NCI-H345 treated with DMSO at 0.1 percent for 48 hours (cell line): ENCODE measurements around the gene RERE.
"Not testable (repeated sequence)": the region's sequence is repeated elsewhere in the genome, so short reads cannot be mapped to it uniquely, and the experiment has no call there.

Experiments
- DNase-seq: peaks from one replicate; lab custom pipeline; 2025; ENCODE audit not compliant: unreplicated experiment; lab: John Stamatoyannopoulos, UW

Gene RERE

DNA sequence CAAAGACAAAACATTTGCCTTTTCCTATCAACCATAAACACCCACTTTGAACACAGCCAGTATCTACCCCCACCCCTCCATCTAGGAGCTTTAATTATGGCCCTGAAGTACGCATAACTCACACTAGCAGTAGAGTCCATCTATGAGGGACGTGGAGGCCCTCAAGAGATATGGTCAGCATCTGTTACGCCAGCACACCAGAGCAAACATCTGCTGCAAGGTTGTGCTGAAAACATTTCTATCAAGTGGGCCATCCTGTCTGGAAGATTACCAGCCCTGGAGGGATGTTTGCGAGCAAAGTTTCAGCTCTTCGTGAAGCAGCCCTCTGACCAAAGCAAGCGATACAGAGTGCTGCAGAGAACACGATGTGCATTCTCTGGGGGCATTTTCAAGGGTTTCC, 424.9 kb downstream of the RERE start:
- DNase-seq: no peak

DNA sequence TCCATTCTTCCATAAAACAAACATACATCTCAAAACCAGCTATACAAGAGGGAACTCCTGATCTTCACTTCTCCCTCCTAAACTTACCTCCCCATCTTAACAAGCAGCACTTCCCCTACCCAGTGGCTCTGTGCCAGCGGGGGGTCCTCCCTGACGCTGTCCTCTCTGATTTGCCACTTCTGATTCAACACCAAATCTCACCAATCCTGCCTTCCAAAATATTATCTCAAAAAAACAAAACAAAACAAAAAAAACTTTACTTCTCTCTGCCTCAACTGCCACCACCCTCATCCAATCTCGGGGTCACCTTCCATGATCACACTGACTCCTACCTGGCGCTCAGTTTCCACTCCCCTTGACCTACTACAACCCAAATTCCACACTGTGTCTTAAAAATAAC, 426.7 kb downstream of the RERE start:
- no peak for DNase-seq

DNA sequence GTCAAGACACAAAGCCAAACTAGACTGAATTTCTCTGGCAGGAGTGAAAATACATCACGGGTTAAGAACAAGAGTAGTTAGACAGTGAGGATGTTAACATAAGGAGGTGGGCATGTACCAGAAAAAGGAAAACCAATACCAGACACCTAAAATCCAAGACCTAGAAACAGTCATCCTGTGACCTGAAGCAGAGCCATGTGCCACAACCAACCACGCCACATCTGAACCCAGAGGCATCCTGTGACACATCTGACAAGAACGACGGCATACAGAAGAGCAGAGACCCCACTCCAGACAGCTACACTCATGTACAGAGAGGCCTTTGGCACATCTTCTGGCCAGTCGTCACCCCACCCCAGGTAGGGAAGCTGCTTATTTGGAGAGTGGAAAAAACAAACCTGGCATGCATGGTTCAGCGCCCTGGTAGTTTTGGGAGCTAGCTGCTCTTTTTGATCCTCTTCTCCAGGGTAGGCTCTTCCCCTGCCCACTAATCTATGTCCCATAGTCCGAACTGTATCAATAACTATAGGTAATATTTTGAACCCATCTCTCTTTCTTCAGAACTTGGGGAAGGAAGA, 427.4 kb downstream of the RERE start:
- DNase-seq: no peak

DNA sequence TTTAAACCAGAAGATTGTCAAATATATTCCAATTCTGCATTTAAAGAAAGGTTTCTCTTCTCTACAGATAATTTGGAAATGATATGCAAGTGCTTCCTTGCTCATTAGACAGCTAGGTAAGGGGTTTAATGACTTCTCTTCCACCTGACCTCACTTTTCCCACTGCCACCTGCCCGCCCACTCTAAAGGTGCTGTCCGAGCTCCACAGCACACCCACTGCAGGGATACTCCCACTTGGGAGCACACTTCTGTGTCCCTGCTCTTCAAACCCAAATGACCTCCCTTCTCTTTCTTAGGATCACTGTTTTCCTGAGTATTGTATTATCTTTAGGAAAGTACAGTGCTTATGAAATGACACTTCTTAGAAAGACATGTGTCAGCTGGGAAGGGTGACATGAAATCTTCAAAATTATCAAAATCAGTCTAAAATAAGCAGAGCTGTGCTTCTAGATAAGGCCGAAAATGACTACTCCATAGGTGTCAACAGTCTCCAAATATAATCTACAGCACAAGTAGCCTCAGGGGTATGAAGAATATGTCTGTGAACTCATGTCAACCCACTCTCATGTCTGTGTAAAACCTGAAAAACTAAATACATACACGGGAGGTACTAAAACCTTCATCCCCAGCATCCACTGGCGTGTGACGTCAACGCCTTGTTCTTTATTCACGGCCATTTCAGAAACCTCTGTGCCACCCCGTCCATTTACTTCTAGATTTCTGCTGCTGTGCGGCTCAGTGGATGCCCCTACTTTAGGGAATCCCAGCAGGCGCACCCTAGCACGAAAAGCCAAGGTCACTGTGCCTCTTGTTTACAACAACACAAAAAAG, 428.5 kb downstream of the RERE start:
- DNase-seq: no peak

DNA sequence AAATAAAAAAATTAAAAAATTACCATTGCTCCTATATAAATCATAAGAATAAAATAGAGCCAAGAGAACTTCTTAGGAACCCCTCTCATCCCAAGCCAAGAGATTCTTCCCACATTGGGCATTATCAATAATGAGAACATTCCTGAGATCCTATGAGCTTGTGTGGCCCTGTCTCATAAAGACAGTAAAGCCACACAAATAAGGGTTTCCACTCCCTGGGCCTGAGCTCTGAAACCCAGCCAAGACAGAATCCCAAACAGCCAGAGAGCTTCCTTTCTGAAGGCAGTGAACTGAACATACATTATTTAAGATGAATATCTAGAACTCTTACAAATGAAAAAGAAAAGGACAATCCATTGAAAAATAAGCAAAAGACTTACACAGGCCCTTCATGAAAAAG, 431.2 kb downstream of the RERE start:
- DNase-seq: no peak

DNA sequence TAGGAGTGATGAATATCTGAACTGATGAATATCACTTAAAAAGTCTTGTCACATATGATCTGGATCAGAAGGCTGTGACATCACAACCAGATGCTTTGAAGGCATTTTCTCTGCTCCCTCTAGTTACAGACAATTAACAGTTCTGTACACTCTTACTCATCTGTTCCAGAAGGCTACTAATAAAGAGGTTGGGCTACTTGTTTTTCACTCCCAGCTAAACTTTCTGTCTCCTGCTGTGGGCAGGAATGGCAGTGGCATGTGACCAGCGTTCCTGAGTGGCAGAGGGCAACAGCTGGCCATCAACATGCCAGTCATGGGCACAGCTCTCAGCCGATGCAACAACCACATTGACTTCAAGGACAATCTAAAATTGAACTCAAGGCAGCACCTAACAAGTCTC, 432.9 kb downstream of the RERE start:
- DNase-seq: no peak

DNA sequence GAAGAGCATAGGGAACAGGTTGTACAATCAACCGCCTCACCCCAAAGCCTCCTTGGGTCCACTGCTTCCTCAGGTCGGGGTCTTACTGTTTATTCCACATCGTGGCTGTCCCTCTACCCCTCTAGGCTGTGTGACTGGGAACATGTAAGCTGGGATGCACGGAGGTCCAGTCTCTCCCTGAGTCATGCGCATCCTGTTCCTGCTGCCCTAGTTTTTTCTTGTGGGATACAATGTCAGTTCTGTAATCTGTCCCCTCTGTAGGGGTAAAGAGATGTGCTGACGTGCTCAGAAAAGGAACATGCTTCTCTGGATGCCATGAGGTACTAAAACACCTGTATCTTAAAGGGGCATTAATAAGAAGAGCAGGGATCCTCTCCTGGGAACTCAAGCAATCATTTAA, 433.4 kb downstream of the RERE start:
- no peak for DNase-seq

DNA sequence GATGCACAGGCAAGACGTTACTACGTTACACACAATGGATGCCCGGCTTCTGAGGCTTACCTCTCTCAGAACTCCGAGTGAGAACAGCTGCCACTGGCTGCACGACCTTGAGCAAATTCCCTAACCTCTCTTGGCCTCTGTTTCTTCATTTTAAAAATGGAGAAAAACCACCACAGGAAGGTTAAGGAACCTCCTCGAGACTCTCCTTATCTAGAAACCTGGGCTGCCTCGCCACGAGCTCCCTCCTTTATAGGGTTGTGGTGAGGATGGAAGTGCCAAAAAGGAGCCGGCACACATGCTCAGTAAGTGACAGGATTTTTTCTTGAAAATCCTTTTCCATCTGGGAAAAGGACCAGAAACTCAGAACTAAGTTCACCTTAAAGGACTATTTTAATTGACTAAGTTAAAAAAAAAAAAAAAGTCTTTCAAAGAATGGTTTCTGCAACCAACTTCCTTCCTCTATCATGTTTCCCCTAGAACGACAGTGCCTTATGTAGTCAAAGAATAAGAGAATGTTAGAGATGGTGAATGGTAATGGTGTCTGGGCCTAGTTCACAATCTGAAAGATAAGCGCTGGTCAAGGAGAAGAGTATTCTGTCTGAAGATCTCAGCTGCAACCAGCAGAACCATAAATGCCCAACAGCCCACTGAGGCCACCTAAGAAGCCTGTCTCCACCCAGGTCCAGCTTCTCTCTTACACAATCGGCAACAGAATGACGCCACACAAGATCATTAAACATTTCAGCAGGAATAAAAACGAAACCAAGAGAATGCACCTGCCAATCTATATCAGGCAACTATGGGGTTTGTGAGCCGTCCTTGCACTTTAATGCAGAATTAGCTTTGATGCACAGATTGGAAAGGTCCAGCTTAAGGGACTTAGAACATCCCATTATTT, 434.6 kb downstream of the RERE start:
- DNase-seq: no peak

DNA sequence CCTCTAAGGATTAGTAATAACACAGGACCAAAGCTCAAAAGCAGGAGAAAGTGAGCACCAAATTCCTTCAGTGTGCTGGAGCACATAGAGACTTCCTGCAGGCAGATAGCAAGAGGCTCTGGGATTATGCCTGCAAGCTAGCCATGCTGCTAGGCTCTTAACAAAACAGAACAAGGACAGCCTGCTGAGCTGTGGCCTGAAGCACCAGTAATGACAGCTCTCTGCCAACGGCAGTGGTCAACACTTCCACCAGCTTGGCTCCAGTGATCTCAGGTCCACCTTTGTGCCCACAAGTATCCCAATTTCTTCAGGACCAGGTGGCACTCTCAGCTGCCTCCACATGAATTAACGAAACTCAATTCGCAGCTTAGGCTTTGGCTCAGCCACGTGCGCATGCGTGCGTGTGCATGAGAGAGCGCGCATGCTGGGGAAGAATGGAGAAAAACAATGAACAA, 435.4 kb downstream of the RERE start:
- DNase-seq: no peak

DNA sequence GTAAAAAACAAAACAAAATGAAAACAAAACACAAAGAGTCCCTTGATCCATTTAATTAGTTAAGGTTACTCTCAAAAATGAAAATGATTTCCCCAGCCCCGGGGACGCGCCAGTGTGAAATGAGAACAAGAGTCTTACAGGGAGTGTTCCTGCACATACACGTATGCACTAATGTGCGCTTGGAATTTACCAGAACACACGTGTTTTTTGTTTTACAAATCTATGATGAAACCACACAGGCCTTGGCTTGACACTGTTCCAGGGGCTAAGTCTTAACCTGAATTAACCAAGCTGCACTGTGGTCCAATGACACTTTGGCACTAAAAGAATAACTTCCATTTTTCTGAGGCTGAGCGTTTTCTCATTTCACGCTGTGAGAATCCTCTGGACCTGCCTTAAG, 435.8 kb downstream of the RERE start:
- DNase-seq: no peak

DNA sequence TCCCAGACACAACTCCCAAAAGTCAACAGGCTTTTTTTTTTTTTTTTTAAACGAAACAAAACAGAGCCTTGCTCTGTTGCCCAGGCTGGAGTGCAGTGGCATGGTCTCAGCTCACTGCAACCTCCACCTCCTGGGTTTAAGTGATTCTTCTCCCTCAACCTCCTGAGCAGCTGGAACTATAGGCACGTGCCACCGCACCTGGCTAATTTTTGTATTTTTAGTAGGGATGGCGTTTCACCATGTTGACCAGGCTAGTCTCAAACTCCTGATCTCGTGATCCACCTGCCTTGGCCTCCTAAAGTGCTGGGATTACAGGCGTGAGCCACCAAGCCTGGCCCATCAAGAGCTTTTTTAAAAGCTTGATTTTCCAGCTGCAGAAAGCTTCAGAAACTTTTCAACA, 437.1 kb downstream of the RERE start:
- not testable (repeated sequence) for DNase-seq

DNA sequence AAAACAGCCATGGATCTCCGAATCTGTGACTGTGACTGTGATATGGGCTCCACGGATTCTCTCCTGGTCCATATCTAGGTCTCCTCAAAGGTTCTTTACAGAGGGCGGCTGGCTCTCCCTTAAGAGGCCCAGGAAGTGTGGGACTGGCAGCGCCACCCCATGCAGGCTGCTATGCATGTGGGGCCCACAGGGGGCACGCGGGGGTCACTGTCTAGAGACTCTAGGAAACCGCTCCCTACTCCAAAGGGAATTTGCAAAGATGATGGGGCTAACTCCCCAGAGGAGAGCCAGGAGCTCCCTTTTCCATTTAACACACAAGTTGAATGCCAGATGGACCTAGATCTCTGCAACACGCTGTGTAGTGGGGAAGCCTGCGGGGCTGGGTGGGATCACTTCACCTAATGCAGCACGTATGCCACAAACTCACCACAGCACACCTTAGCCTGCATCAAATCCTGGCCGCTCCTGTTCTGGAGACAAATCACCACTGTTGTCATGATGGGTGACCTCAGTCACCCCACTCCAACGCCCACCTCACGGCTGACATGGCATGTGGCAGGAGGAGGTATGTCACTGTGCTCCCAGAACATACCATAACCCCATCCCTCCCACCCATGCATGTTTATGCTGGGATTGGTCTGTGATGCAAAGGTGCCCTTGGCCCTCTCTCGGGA, 437.8 kb downstream of the RERE start:
- DNase-seq: no peak

DNA sequence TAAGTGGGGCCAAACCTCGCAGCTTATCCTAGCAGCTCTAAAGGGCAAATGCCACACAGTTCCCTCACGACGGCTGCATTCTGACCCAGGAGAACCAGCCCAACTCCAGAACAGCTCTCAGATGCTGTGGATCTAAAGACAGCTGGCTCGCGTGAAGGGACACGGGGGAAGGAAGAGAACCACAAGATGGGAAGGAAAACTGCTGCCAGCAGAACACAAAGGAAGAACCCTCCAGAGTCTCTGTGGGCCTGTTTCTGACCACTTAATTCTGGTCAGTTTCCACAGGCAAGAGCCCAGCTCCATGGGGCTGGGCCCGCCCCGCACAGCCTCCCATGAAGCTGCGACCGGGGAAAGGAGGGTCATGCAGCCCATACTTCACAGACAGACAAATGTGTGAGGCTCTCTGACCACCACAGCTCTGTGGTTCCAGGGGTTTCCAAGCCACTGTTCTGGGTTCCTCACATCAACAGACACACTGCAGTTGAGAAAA, 438.4 kb downstream of the RERE start:
- no peak for DNase-seq

DNA sequence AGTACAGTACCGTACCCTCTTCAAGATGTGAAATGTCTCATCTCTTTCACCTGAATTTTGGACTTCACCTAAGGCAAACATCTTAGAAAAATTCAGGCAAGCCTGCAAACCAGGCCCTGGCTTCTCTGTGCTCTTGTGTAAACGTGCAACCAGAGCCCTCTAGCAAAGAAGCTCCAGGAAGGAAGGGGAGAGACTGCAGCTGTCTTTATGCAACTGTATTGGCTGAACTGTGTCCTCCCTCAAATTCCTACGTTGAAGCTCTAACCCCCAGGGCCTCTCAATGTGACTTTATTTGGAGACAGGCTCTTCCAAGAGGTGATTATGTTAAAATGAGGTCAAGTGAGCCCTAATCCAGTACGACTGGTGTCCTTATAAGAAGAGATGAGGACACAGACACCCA, 439.3 kb downstream of the RERE start:
- DNase-seq: no peak

DNA sequence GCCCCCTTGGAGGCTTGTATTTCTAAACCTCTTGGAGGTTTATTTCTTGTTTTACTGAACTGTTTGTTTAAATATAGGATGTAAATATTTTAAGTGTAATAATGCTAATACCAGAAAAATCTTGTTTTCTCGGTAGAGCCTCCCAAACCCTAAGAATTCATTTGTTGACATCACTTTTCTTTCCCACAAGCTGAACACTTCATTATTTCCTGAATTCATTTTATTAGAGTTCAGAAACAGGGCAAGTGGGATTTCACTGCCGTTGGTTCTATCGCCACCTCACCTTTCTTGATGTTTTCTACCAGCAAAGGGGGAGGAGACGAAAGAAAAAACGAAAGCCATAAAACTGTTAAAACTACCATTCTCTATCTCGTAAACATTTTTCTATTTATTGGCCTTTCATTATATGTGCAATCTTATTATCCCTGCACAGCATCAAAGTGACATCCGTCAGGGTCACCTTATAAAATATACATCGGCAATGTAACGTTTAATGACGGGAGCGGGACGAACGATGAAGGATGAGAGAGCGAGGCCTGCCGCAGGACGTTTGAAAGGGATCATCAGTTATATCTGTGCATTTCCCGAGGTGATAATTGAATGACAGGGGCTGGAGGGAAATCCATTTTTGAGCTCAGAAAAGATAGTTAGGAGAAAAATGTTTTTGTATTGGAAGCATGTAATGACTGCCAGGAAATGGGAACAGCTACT, 440.0 kb downstream of the RERE start:
- no peak for DNase-seq

DNA sequence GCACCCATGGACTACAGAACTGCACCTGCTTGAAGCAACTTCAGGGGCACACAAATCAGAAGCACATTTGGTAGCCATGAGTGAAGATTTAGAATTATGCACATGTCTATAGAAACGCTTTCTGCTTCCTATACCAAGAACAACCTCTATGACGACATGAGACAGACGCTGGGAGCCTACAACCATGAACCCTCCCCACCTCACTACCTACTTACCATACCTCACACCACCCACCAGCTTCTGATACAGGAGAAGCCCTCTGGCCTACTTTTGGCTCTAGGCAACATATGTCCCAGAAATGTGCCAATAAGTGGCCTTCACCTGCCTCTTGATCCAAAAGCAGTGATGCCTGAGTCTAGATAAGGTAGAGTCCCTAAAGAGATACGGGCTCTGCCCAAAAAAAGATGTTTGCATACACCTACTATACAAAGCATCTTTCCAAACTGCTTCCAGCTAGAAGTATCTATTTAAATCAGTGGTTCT, 441.0 kb downstream of the RERE start:
- no peak for DNase-seq

DNA sequence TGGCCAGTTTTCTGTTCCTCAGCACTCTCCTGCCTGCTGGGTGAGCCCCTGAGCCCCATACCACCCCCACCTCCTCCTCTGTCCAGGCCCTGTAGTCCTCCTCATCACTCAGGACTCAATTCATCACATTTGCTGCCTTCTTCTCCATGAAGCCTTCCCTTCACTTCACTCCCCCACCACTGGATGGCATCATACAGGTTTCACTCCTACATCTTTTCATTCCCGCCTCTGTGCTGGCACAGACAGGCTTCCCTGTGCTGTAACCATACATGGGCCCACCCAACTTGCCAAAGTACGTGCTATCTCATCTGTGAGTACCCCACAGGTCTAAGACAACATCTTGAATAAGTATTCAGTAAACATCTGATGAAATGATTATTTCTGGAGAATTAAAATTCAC, 442.6 kb downstream of the RERE start:
- no peak for DNase-seq

DNA sequence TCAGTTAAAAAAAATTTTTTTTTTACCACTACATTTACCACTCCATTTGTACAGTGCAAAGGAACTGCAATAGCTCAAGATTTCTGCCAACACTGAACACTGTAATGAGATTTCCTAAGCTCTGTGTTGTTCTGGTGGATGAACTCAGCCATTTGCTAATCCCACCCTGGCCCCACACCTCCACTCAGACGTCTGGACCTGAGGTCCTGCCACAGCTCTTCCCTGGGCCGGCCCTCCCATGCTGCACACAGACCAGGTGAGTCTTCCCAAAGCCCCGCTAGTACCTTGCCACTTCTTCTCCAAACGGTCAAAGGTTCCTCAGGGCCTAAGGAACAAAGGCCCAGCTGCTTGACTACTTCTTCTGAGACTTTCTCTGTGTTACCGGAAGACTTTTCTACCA, 443.1 kb downstream of the RERE start:
- DNase-seq: no peak

DNA sequence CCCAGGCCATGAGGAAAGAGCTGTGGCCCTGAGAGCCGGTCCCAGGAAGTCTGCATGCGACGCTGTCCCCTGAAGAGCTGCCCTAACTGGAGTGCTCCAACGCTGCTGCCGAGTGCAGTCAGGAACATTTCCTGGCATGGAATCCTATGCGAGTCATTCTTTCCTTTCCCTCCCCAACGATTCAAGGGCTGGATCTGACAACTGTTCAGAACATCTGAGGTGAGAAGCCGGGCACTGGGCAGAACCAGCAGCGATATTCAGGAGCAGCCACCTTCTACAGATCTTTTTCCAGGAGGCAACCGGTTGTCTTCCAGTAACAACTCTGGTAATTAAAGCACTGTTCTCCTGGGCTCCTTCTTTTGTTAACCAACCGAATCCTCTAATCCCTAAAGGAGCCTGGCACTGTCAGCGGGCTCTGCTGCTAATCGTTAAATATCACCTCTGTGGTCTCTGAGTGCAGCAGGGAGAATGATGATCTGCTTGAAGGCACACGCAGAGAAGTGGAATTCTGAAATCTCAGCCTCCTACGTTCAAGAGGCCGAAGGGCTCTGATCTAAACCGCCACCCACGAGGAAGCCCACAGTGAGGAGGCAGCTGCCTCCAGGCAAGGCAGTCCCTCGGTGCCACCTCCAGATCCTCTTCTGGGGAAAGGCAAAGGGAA, 443.7 kb downstream of the RERE start:
- peak; percentile 36 for DNase-seq

DNA sequence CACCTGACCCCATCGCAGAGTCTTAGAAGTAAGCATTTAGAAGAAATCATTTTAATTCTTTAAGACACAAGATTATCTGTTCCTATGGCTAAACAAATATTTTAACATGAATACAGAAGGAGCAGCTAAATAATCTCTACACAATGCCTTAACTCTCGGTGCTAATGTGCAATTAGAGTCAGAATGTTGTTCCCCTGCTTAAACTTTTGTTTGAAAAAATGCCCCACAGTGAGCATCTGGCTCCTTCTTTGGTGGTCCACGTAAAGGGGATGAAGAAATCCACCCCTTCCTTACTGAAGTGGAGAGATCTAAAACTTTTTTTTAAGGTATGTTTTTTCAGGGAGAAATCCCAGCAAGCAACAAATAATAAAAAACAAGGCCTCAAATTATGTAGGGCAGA, 444.3 kb downstream of the RERE start:
- DNase-seq: no peak
